AG20443 (cell line): Measurements from ENCODE around the gene NDUFB7.
"Not testable (repeated sequence)": the region's sequence is repeated elsewhere in the genome, so short reads cannot be mapped to it uniquely, and the experiment has no call there.

Experiments
- DNase-seq: peaks from one replicate; pipeline ENCODE4 v3.0.0; 2012; ENCODE audit warnings: low spot score, mixed read lengths

The NDUFB7 gene

GRCh38 chr19:14571695-14572490 lies at the start of gene NDUFB7:
Gene NDUFB7 (minus strand): TSS chr19:14572066. CDS start chr19:14572000, 66 bp downstream.
- peak; percentile 95 for DNase-seq

- DNase-seq, result no peak
These were observed 47.5 kb upstream of the NDUFB7 start for GRCh38 chr19:14619404-14619803.

- DNase-seq, result no peak
These were observed 44.5 kb upstream of the NDUFB7 start for GRCh38 chr19:14616407-14616806.

GRCh38 chr19:14615623-14616022 lies 43.8 kb upstream of the NDUFB7 start:
- no peak for DNase-seq

GRCh38 chr19:14614099-14614412 lies 42.2 kb upstream of the NDUFB7 start:
- DNase-seq, result no peak

GRCh38 chr19:14613399-14614098 lies 41.7 kb upstream of the NDUFB7 start:
- not testable (repeated sequence) for DNase-seq

- no peak for DNase-seq
These were observed 40.8 kb upstream of the NDUFB7 start for GRCh38 chr19:14612657-14613056.

GRCh38 chr19:14612242-14612641 lies 40.4 kb upstream of the NDUFB7 start:
- DNase-seq, result not testable (repeated sequence)

GRCh38 chr19:14611051-14611450 lies 39.2 kb upstream of the NDUFB7 start:
- no peak for DNase-seq

- no peak for DNase-seq
These were observed 34.8 kb upstream of the NDUFB7 start for GRCh38 chr19:14606627-14607026.

- DNase-seq, result no peak
These were observed 32.1 kb upstream of the NDUFB7 start for GRCh38 chr19:14603990-14604387.

- no peak for DNase-seq
These were observed 27.8 kb upstream of the NDUFB7 start for GRCh38 chr19:14599548-14600147.

GRCh38 chr19:14595558-14595957 lies 23.7 kb upstream of the NDUFB7 start:
- DNase-seq, result no peak

GRCh38 chr19:14589433-14589832 lies 17.6 kb upstream of the NDUFB7 start:
- DNase-seq, result not testable (repeated sequence)

GRCh38 chr19:14585187-14585586 lies 13.3 kb upstream of the NDUFB7 start:
- not testable (repeated sequence) for DNase-seq

GRCh38 chr19:14584372-14584771 lies 12.5 kb upstream of the NDUFB7 start:
- not testable (repeated sequence) for DNase-seq

- DNase-seq, result no peak
These were observed 11.1 kb upstream of the NDUFB7 start, which contains the start of gene CLEC17A for GRCh38 chr19:14582894-14583340. Gene CLEC17A (plus strand): TSS chr19:14583084. CDS start chr19:14583161, 77 bp downstream.

- DNase-seq, result no peak
These were observed 8.9 kb upstream of the NDUFB7 start for GRCh38 chr19:14580623-14581237.

GRCh38 chr19:14577885-14578427 lies 6.1 kb upstream of the NDUFB7 start:
- DNase-seq, result no peak

GRCh38 chr19:14577264-14577663 lies 5.4 kb upstream of the NDUFB7 start:
- no peak for DNase-seq

GRCh38 chr19:14576363-14576762 lies 4.5 kb upstream of the NDUFB7 start:
- no peak for DNase-seq

- no peak for DNase-seq
These were observed 3.6 kb upstream of the NDUFB7 start for GRCh38 chr19:14575428-14575980.
